ENCODE data around the gene SRGAP3. TPM values are rescaled to one million over a fixed set of nuclear protein-coding genes. Genes with fewer than 3 reads are reported as not detected.

Gene SRGAP3
- total RNA-seq, 2 experiments from 2014 or later, result 2.8 to 3.2 TPM

- Mint-ChIP-seq H3K27ac (no peak overlapping the region), H3K36me3 (ENCODE audit: low read depth) (no peaks in the 10 kb centered on the region), H3K27me3 (no peaks in the 10 kb centered on the region), H3K4me1 (ENCODE audit: low read depth) (no peaks in the 10 kb centered on the region), H3K9me3 (peaks cover 2% of the 10 kb centered on the region), H3K4me3 (no peak overlapping the region)
- DNase-seq (no peak), ATAC-seq (ENCODE audit: poor library complexity) (no peak)
- TF ChIP-seq CTCF (IDR thresholded peaks at IDR 0.05), result no peak
- no peak overlapping the region for H3K4me3 ChIP-seq (ENCODE audit: low read length)
- no peak overlapping the region for H3K27ac ChIP-seq (ENCODE audit: low read depth in 1 of 2, low read length in 2 of 2)
- intact Hi-C loops (cut with DNase I, micrococcal nuclease), result no loop called here
- no peaks in the 10 kb centered on the region for H3K27me3 ChIP-seq (ENCODE audit: control insufficient read depth in 1 of 2, insufficient read depth in 2 of 2, low read length in 2 of 2)
- no peaks in the 10 kb centered on the region for H3K9me3 ChIP-seq (ENCODE audit: control insufficient read depth in 1 of 2, insufficient read depth in 1 of 2, low read length in 2 of 2)
- POLR2A ChIA-PET, result no interaction called here
- CTCF ChIA-PET, result no interaction called here
- no peaks in the 10 kb centered on the region for H3K4me1 ChIP-seq (ENCODE audit: insufficient read depth, low read length)
- H3K36me3 ChIP-seq (ENCODE audit: insufficient read depth, low read length), result no peaks in the 10 kb centered on the region
Observed at GRCh38 chr3:9110802-9111201, 138.6 kb downstream of the SRGAP3 start.

DNA sequence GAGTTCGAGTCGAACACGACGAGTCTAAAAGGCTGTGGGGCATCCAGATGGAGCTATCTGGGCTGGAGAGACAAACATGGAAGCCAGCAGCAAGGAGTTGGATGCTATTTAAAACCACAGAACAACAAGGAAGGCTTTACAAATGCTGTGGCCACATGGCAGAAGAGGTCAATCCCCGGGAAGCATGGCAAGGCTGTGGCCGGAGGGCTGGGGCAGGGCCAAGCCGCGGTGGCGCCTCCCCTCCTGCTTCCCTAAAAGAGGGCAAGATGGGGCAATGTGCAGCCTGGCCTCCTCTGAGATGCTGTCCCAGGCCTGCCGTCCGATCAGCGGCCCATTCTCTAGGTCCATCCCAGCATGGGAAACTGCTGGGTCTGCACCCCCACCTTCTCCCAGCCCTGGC is 139.1 kb downstream of the SRGAP3 start:
- H3K4me1 ChIP-seq (ENCODE audit: insufficient read depth, low read length), result no peaks in the 10 kb centered on the region
- H3K4me3 ChIP-seq (ENCODE audit: low read length), result no peak overlapping the region
- Mint-ChIP-seq H3K27ac (no peak overlapping the region), H3K9me3 (peaks cover 2% of the 10 kb centered on the region), H3K27me3 (no peaks in the 10 kb centered on the region), H3K4me1 (ENCODE audit: low read depth) (no peaks in the 10 kb centered on the region), H3K4me3 (no peak overlapping the region), H3K36me3 (ENCODE audit: low read depth) (no peaks in the 10 kb centered on the region)
- H3K9me3 ChIP-seq (ENCODE audit: control insufficient read depth in 1 of 2, insufficient read depth in 1 of 2, low read length in 2 of 2), result no peaks in the 10 kb centered on the region
- POLR2A ChIA-PET, result no interaction called here
- no peaks in the 10 kb centered on the region for H3K36me3 ChIP-seq (ENCODE audit: insufficient read depth, low read length)
- TF ChIP-seq CTCF (IDR thresholded peaks at IDR 0.05), result no peak
- ATAC-seq (ENCODE audit: poor library complexity), result no peak
- no peaks in the 10 kb centered on the region for H3K27me3 ChIP-seq (ENCODE audit: control insufficient read depth in 1 of 2, insufficient read depth in 2 of 2, low read length in 2 of 2)
- H3K27ac ChIP-seq (ENCODE audit: low read depth in 1 of 2, low read length in 2 of 2), result no peak overlapping the region
- intact Hi-C loops (cut with DNase I, micrococcal nuclease), result no loop called here
- no peak for DNase-seq
- CTCF ChIA-PET, result no interaction called here

GRCh38 chr3:9109568-9109914 is 139.9 kb downstream of the SRGAP3 start:
- Histone ChIP-seq H3K4me3 (ENCODE audit: low read length) (no peak overlapping the region), H3K4me1 (ENCODE audit: insufficient read depth, low read length) (no peaks in the 10 kb centered on the region), H3K27me3 (ENCODE audit: control insufficient read depth in 1 of 2, insufficient read depth in 2 of 2, low read length in 2 of 2) (no peaks in the 10 kb centered on the region), H3K27ac (ENCODE audit: low read depth in 1 of 2, low read length in 2 of 2) (no peak overlapping the region), H3K36me3 (ENCODE audit: insufficient read depth, low read length) (no peaks in the 10 kb centered on the region), H3K9me3 (ENCODE audit: control insufficient read depth in 1 of 2, insufficient read depth in 1 of 2, low read length in 2 of 2) (no peaks in the 10 kb centered on the region)
- Mint-ChIP-seq H3K9me3 (peaks cover 2% of the 10 kb centered on the region), H3K4me3 (no peak overlapping the region), H3K4me1 (ENCODE audit: low read depth) (no peaks in the 10 kb centered on the region), H3K36me3 (ENCODE audit: low read depth) (no peaks in the 10 kb centered on the region), H3K27me3 (no peaks in the 10 kb centered on the region), H3K27ac (no peak overlapping the region)
- ChIA-PET POLR2A (no interaction called here), CTCF (no interaction called here)
- TF ChIP-seq CTCF (IDR thresholded peaks at IDR 0.05), result no peak
- ATAC-seq (ENCODE audit: poor library complexity) (no peak), DNase-seq (no peak)
- intact Hi-C loops (cut with DNase I, micrococcal nuclease), result no loop called here
